Measurements from ENCODE around the gene CADM4.

- TF ChIP-seq PURB (CRISPR knock-in tag; IDR thresholded peaks at IDR 0.05; ENCODE audit: low read depth) (no peak), TFE3 (CRISPR knock-in tag; IDR thresholded peaks at IDR 0.05) (no peak), BRCA1 (IDR thresholded peaks at IDR 0.05) (no peak), BRCA1 (CRISPR knock-in tag; IDR thresholded peaks at IDR 0.05) (no peak), ZNF24 (IDR thresholded peaks at IDR 0.05) (no peak), ATF2 (CRISPR knock-in tag; IDR thresholded peaks at IDR 0.05) (no peak), THAP7 (CRISPR knock-in tag; IDR thresholded peaks at IDR 0.05) (no peak), ZNF140 (CRISPR knock-in tag; IDR thresholded peaks at IDR 0.05) (no peak), PKNOX1 (IDR thresholded peaks at IDR 0.05) (no peak)
- TF ChIP-seq, protein P1, sequence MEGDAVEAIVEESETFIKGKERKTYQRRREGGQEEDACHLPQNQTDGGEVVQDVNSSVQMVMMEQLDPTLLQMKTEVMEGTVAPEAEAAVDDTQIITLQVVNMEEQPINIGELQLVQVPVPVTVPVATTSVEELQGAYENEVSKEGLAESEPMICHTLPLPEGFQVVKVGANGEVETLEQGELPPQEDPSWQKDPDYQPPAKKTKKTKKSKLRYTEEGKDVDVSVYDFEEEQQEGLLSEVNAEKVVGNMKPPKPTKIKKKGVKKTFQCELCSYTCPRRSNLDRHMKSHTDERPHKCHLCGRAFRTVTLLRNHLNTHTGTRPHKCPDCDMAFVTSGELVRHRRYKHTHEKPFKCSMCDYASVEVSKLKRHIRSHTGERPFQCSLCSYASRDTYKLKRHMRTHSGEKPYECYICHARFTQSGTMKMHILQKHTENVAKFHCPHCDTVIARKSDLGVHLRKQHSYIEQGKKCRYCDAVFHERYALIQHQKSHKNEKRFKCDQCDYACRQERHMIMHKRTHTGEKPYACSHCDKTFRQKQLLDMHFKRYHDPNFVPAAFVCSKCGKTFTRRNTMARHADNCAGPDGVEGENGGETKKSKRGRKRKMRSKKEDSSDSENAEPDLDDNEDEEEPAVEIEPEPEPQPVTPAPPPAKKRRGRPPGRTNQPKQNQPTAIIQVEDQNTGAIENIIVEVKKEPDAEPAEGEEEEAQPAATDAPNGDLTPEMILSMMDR (IDR thresholded peaks at IDR 0.05 in 2 of 3, conservative IDR thresholded peaks at IDR 0.05 in 1 of 3; ENCODE audit: insufficient read depth in 2 of 3, low read depth in 1 of 3, low read length in 3 of 3), result no peak
These were observed 58.2 kb downstream of the CADM4 start for GRCh38 chr19:43581467-43581866.
